ENCODE data around the gene CHRNA9.

CHRNA9 gene

GRCh38 chr4:40310225-40310624 is 24.9 kb upstream of the CHRNA9 start:
- no peak for DNase-seq

GRCh38 chr4:40311811-40312346 is 23.3 kb upstream of the CHRNA9 start:
- DNase-seq = no peak

GRCh38 chr4:40314951-40315350 is 20.2 kb upstream of the CHRNA9 start:
- DNase-seq = no peak

GRCh38 chr4:40316333-40316781 is 18.8 kb upstream of the CHRNA9 start:
- DNase-seq = peak; percentile 28

GRCh38 chr4:40316782-40317635 is 18.1 kb upstream of the CHRNA9 start:
- DNase-seq = peak; percentile 60

GRCh38 chr4:40317916-40318658 is 17.0 kb upstream of the CHRNA9 start:
- no peak for DNase-seq

- DNase-seq = no peak
These were observed 13.4 kb upstream of the CHRNA9 start for GRCh38 chr4:40321574-40322275.

GRCh38 chr4:40322811-40323210 is 12.3 kb upstream of the CHRNA9 start:
- no peak for DNase-seq

- DNase-seq = no peak
These were observed 11.3 kb upstream of the CHRNA9 start for GRCh38 chr4:40323866-40324265.

GRCh38 chr4:40325406-40326019 is 9.6 kb upstream of the CHRNA9 start:
- peak; percentile 62 for DNase-seq

- DNase-seq = no peak
These were observed 7.8 kb upstream of the CHRNA9 start for GRCh38 chr4:40327340-40327739.

GRCh38 chr4:40328383-40328782 is 6.8 kb upstream of the CHRNA9 start:
- DNase-seq = no peak

- no peak for DNase-seq
These were observed 5.3 kb upstream of the CHRNA9 start for GRCh38 chr4:40329805-40330204.

GRCh38 chr4:40330536-40330935 is 4.6 kb upstream of the CHRNA9 start:
- DNase-seq = no peak

- DNase-seq = no peak
These were observed 3.9 kb upstream of the CHRNA9 start for GRCh38 chr4:40331101-40331745.

GRCh38 chr4:40331961-40332360 is 3.2 kb upstream of the CHRNA9 start:
- no peak for DNase-seq

GRCh38 chr4:40333921-40334352 is 1.2 kb upstream of the CHRNA9 start:
- DNase-seq = no peak

GRCh38 chr4:40335525-40335894 is 377 bp downstream of the CHRNA9 start:
- no peak for DNase-seq

GRCh38 chr4:40337051-40337450 is 1.9 kb downstream of the CHRNA9 start:
- DNase-seq = no peak

GRCh38 chr4:40337523-40337922 is 2.4 kb downstream of the CHRNA9 start:
- DNase-seq = no peak

- DNase-seq = no peak
These were observed 4.9 kb downstream of the CHRNA9 start for GRCh38 chr4:40340030-40340429.

- DNase-seq = no peak
These were observed 12.3 kb downstream of the CHRNA9 start for GRCh38 chr4:40347472-40347871.

Measured in activated naive CD4-positive, alpha-beta T cell treated with Interleukin-2 at 50 U/mL for 16 hours (primary cell).